Loucy (cell line): ENCODE data around the gene DXO.

Experiments
- H2AFZ ChIP-seq: fragments of 200-600 bp; sonication (generic); 2 replicates; pipeline ENCODE4 v1.6.0; 2016; ENCODE audit warnings: antibody characterized with exemption, mild to moderate bottlenecking, low read length, moderate library complexity
- H3F3A ChIP-seq: fragments of 200-600 bp; 2 replicates; pipeline ENCODE4 v1.6.0; 2016; ENCODE audit warnings: antibody characterized with exemption, low read depth, mild to moderate bottlenecking
- H3K27me3 ChIP-seq: fragments of 200-600 bp; sonication (generic); 2 replicates; pipeline ENCODE4 v1.6.1; 2014; ENCODE audit warnings: low read length, mild to moderate bottlenecking; ENCODE audit not compliant: insufficient read depth, poor library complexity, severe bottlenecking
- H3K36me3 ChIP-seq: fragments of 200-600 bp; sonication (generic); 2 replicates; pipeline ENCODE4 v1.6.1; 2016; ENCODE audit warnings: low read length; ENCODE audit not compliant: insufficient read depth
- H3K4me1 ChIP-seq: fragments of 200-600 bp; sonication (generic); 2 replicates; pipeline ENCODE4 v1.5.1; 2014; ENCODE audit warnings: low read length, mild to moderate bottlenecking; ENCODE audit not compliant: insufficient read depth, poor library complexity, severe bottlenecking
- H3K4me2 ChIP-seq: fragments of 200-600 bp; sonication (generic); 2 replicates; pipeline ENCODE4 v1.6.0; 2014; ENCODE audit warnings: antibody characterized with exemption, low read length, low read depth, mild to moderate bottlenecking; ENCODE audit not compliant: poor library complexity, severe bottlenecking
- H3K4me3 ChIP-seq: fragments of 200-600 bp; sonication (generic); 2 replicates; pipeline ENCODE4 v1.5.1; 2014; ENCODE audit warnings: low read length, mild to moderate bottlenecking, mixed read lengths; ENCODE audit not compliant: poor library complexity, severe bottlenecking
- H3K79me2 ChIP-seq: fragments of 200-600 bp; sonication (generic); 2 replicates; pipeline ENCODE4 v1.6.1; 2014; ENCODE audit warnings: low read length; ENCODE audit not compliant: insufficient read depth
- H3K9ac ChIP-seq: fragments of 200-600 bp; sonication (generic); 2 replicates; pipeline ENCODE4 v1.6.0; 2014; ENCODE audit warnings: mild to moderate bottlenecking, low read depth, low read length, moderate library complexity; ENCODE audit not compliant: poor library complexity, severe bottlenecking
- H3K9me2 ChIP-seq: fragments of 200-600 bp; sonication (generic); replicated peaks from 2 replicates; pipeline ENCODE4 v1.6.1; 2016; ENCODE audit warnings: low read depth, low read length, mixed read lengths
- H3K9me3 ChIP-seq: fragments of 200-600 bp; sonication (generic); 2 replicates; pipeline ENCODE4 v1.6.1; 2014; ENCODE audit warnings: mild to moderate bottlenecking, antibody characterized with exemption, low read length, low read depth; ENCODE audit not compliant: insufficient read depth
- H4K20me1 ChIP-seq: fragments of 200-600 bp; sonication (generic); 2 replicates; pipeline ENCODE4 v1.6.0; 2014; ENCODE audit warnings: antibody characterized with exemption, low read length, mild to moderate bottlenecking; ENCODE audit not compliant: insufficient read depth, poor library complexity, severe bottlenecking
- CTCF ChIP-seq: fragments of 200-600 bp; sonication (generic); conservative IDR thresholded peaks from 2 replicates; pipeline ENCODE4 v1.5.1; 2014; ENCODE audit warnings: mild to moderate bottlenecking, antibody characterized with exemption, low read length
- EZH2phosphoT487 ChIP-seq: fragments of 200-600 bp; IDR thresholded peaks from 2 replicates; pipeline ENCODE4 v1.6.1; 2018; ENCODE audit warnings: antibody characterized with exemption, mild to moderate bottlenecking, moderate library complexity, borderline replicate concordance

The DXO gene

GRCh38 chr6:31954511-31954910, 17.4 kb downstream of the DXO start:
- TF ChIP-seq EZH2phosphoT487 (no peak), CTCF (no peak)
- H3K9me3 ChIP-seq: no peaks in the 10 kb centered on the region
- H3K36me3 ChIP-seq: peaks cover 33% of the 10 kb centered on the region; the same call in 1 of the 2 replicates
- no peak overlapping the region for H2AFZ ChIP-seq
- H3K4me1 ChIP-seq: peaks cover 16% of the 10 kb centered on the region
- H3K4me3 ChIP-seq: no peak overlapping the region
- no peaks in the 10 kb centered on the region for H3K9me2 ChIP-seq
- H3K9ac ChIP-seq: no peak overlapping the region
- H3K27me3 ChIP-seq: no peaks in the 10 kb centered on the region
- H3K4me2 ChIP-seq: no peak overlapping the region
- no peaks in the 10 kb centered on the region for H4K20me1 ChIP-seq
- H3K79me2 ChIP-seq: peaks cover 29% of the 10 kb centered on the region
- no peaks in the 10 kb centered on the region for H3F3A ChIP-seq

GRCh38 chr6:31952890-31953289, 19.0 kb downstream of the DXO start:
- no peak overlapping the region for H3K4me2 ChIP-seq
- no peaks in the 10 kb centered on the region for H3K9me2 ChIP-seq
- no peaks in the 10 kb centered on the region for H3F3A ChIP-seq
- no peak overlapping the region for H3K4me3 ChIP-seq
- no peaks in the 10 kb centered on the region for H4K20me1 ChIP-seq
- no peak overlapping the region for H3K9ac ChIP-seq
- no peaks in the 10 kb centered on the region for H3K9me3 ChIP-seq
- no peaks in the 10 kb centered on the region for H3K27me3 ChIP-seq
- no peak for TF ChIP-seq CTCF
- no peak for TF ChIP-seq EZH2phosphoT487
- H3K36me3 ChIP-seq: peaks cover 33% of the 10 kb centered on the region; the same call in 1 of the 2 replicates
- no peak overlapping the region for H2AFZ ChIP-seq
- peaks cover 7% of the 10 kb centered on the region for H3K4me1 ChIP-seq
- H3K79me2 ChIP-seq: peaks cover 16% of the 10 kb centered on the region

GRCh38 chr6:31952140-31952805, 19.7 kb downstream of the DXO start:
- no peak overlapping the region for H3K9ac ChIP-seq
- H3K36me3 ChIP-seq: peaks cover 33% of the 10 kb centered on the region; the same call in 1 of the 2 replicates
- H3K27me3 ChIP-seq: no peaks in the 10 kb centered on the region
- no peaks in the 10 kb centered on the region for H4K20me1 ChIP-seq
- TF ChIP-seq EZH2phosphoT487 (no peak), CTCF (peak; percentile 93)
- no peaks in the 10 kb centered on the region for H3K9me3 ChIP-seq
- H2AFZ ChIP-seq: no peak overlapping the region
- H3K4me3 ChIP-seq: no peak overlapping the region
- H3K4me2 ChIP-seq: no peak overlapping the region
- H3K79me2 ChIP-seq: peaks cover 10% of the 10 kb centered on the region; the same call in 1 of the 2 replicates
- peaks cover under 1% of the 10 kb centered on the region for H3K4me1 ChIP-seq
- H3K9me2 ChIP-seq: no peaks in the 10 kb centered on the region
- H3F3A ChIP-seq: no peaks in the 10 kb centered on the region
